Measurements from ENCODE around the gene KCNB1. TPM values are rescaled to one million over a fixed set of nuclear protein-coding genes. Genes with fewer than 3 reads are reported as not detected.

KCNB1 gene
- 2.1 TPM for total RNA-seq

GRCh38 chr20:49482621-49483017, at the start of gene KCNB1:
Gene KCNB1 (minus strand): TSS chr20:49482668. CDS start chr20:49482480, 188 bp downstream.
- H3K4me1 ChIP-seq (ENCODE audit: control insufficient read depth in 3 of 3, insufficient read depth in 3 of 3, low read length in 3 of 3), result peaks cover 13 to 30% (median 13%) of the 10 kb centered on the region in 3 donors
- H3K9ac ChIP-seq (ENCODE audit: low read depth in 1 of 3, low read length in 3 of 3), result peak within 1 kb of the TSS in 1 of 3 donors; percentile 71
- H3K36me3 ChIP-seq (ENCODE audit: control insufficient read depth in 3 of 3, insufficient read depth in 3 of 3, low read length in 3 of 3), result peaks cover 0 to 5% (median 0%) of the 10 kb centered on the region in 3 donors
- H3K4me3 ChIP-seq (ENCODE audit: low read length in 3 of 3), result peak within 1 kb of the TSS; percentile 58 to 77 (median 67)
- H3K9me3 ChIP-seq (ENCODE audit: control insufficient read depth in 3 of 3, low read length in 3 of 3), result no peaks in the 10 kb centered on the region
- H3K27ac ChIP-seq (ENCODE audit: low read depth, low read length), result no peak within 1 kb of the TSS
- H3K27me3 ChIP-seq (ENCODE audit: control insufficient read depth in 3 of 3, insufficient read depth in 3 of 3, low read length in 3 of 3), result peaks cover 0 to 5% (median 2%) of the 10 kb centered on the region in 3 donors

GRCh38 chr20:49529470-49529869, 47.0 kb upstream of the KCNB1 start:
- peaks cover 0 to 5% (median 0%) of the 10 kb centered on the region in 3 donors for H3K4me1 ChIP-seq (ENCODE audit: control insufficient read depth in 3 of 3, insufficient read depth in 3 of 3, low read length in 3 of 3)
- H3K36me3 ChIP-seq (ENCODE audit: control insufficient read depth in 3 of 3, insufficient read depth in 3 of 3, low read length in 3 of 3), result peaks cover 0 to 4% (median 2%) of the 10 kb centered on the region in 3 donors
- H3K27me3 ChIP-seq (ENCODE audit: control insufficient read depth in 3 of 3, insufficient read depth in 3 of 3, low read length in 3 of 3), result no peaks in the 10 kb centered on the region
- H3K9me3 ChIP-seq (ENCODE audit: control insufficient read depth in 3 of 3, low read length in 3 of 3), result no peaks in the 10 kb centered on the region
- no peak overlapping the region for H3K9ac ChIP-seq (ENCODE audit: low read depth in 1 of 3, low read length in 3 of 3)
- H3K27ac ChIP-seq (ENCODE audit: low read depth, low read length), result no peak overlapping the region
- H3K4me3 ChIP-seq (ENCODE audit: low read length in 3 of 3), result no peak overlapping the region

DNA sequence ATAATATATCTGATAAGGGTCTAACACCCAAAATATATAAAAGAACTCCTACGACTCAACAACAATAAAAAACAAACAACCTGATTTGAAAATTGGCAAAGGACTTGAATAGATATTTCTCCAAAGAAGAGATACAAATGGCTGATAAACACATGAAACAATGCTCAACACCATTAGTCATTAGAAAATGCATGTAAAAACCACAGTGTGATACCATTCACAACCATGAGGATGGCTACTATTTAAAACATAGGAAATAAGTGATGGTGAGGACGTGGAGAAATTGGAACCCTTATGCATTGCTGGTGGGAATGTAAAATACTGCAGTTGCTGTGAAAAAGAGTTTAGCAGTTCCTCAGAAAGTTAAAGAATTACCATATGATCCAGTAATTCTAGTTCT, 44.1 kb upstream of the KCNB1 start:
- Histone ChIP-seq H3K27ac (ENCODE audit: low read depth, low read length) (no peak overlapping the region), H3K27me3 (ENCODE audit: control insufficient read depth in 3 of 3, insufficient read depth in 3 of 3, low read length in 3 of 3) (no peaks in the 10 kb centered on the region), H3K4me3 (ENCODE audit: low read length in 3 of 3) (no peak overlapping the region), H3K4me1 (ENCODE audit: control insufficient read depth in 3 of 3, insufficient read depth in 3 of 3, low read length in 3 of 3) (peaks cover 0 to 8% (median 1%) of the 10 kb centered on the region in 3 donors), H3K9me3 (ENCODE audit: control insufficient read depth in 3 of 3, low read length in 3 of 3) (peaks cover 0 to 1% (median 0%) of the 10 kb centered on the region in 3 donors), H3K9ac (ENCODE audit: low read depth in 1 of 3, low read length in 3 of 3) (no peak overlapping the region), H3K36me3 (ENCODE audit: control insufficient read depth in 3 of 3, insufficient read depth in 3 of 3, low read length in 3 of 3) (peaks cover 0 to 10% (median 2%) of the 10 kb centered on the region in 3 donors)

- H3K27ac ChIP-seq (ENCODE audit: low read depth, low read length), result no peak overlapping the region
- peaks cover 0 to 10% (median 2%) of the 10 kb centered on the region in 3 donors for H3K36me3 ChIP-seq (ENCODE audit: control insufficient read depth in 3 of 3, insufficient read depth in 3 of 3, low read length in 3 of 3)
- H3K4me1 ChIP-seq (ENCODE audit: control insufficient read depth in 3 of 3, insufficient read depth in 3 of 3, low read length in 3 of 3), result peaks cover 0 to 12% (median 6%) of the 10 kb centered on the region in 3 donors
- H3K9ac ChIP-seq (ENCODE audit: low read depth in 1 of 3, low read length in 3 of 3), result no peak overlapping the region
- H3K27me3 ChIP-seq (ENCODE audit: control insufficient read depth in 3 of 3, insufficient read depth in 3 of 3, low read length in 3 of 3), result no peaks in the 10 kb centered on the region
- H3K9me3 ChIP-seq (ENCODE audit: control insufficient read depth in 3 of 3, low read length in 3 of 3), result peaks cover 0 to 2% (median 0%) of the 10 kb centered on the region in 3 donors
- H3K4me3 ChIP-seq (ENCODE audit: low read length in 3 of 3), result no peak overlapping the region
Measured at GRCh38 chr20:49526056-49526455, 43.6 kb upstream of the KCNB1 start.

DNA sequence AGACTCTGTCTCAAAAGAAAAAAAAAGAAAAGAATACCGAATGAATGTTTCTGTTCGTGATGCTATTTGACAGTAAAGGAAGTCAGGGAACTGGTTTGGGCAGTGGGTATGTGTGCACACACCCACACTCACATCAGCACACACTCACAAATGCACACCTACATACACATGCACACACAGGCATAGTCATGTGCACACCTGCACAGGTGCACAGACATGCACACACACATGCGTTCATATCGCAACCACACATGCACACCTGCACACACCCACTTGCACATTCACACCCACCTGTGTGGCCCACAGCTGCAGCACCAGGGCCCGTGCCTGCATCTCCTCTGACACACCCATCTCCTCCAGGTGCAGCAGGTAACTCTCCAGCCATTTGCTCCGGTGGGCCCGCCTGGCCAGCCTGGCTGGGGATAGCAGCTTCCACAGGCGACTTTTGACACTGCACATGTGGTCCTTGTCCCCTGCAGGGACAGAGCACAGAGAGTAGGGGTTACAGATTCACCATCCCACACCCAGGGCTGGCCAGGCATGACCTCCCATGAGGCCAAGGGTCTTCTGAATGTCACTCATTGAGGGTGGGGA, 41.4 kb upstream of the KCNB1 start:
- H3K27ac ChIP-seq (ENCODE audit: low read depth, low read length), result no peak overlapping the region
- H3K4me3 ChIP-seq (ENCODE audit: low read length in 3 of 3), result no peak overlapping the region

DNA sequence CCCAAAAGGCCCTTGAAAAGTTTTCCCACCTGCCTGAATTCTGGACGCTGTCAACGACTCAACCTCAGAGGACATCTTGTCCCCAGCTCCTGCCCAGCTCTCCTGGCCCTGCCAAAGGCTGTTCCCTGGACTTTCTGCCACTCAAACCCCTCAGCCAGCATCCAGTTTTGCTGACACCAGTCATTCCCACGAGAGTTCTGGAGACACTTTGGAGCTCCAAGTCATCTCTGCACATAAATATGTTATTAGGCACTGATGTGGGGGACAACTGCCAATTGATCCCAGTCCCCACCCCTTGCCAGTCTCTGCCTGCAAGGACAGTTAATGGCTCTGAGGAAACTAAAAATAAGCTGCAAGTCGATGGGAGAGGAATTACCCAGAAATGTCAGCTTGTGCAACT, 38.9 kb upstream of the KCNB1 start:
- H3K9ac ChIP-seq (ENCODE audit: low read depth in 1 of 3, low read length in 3 of 3), result no peak overlapping the region
- peaks cover 0 to 2% (median 0%) of the 10 kb centered on the region in 3 donors for H3K9me3 ChIP-seq (ENCODE audit: control insufficient read depth in 3 of 3, low read length in 3 of 3)
- peaks cover 0 to 22% (median 14%) of the 10 kb centered on the region in 3 donors for H3K4me1 ChIP-seq (ENCODE audit: control insufficient read depth in 3 of 3, insufficient read depth in 3 of 3, low read length in 3 of 3)
- H3K36me3 ChIP-seq (ENCODE audit: control insufficient read depth in 3 of 3, insufficient read depth in 3 of 3, low read length in 3 of 3), result peaks cover 0 to 10% (median 4%) of the 10 kb centered on the region in 3 donors
- H3K27me3 ChIP-seq (ENCODE audit: control insufficient read depth in 3 of 3, insufficient read depth in 3 of 3, low read length in 3 of 3), result no peaks in the 10 kb centered on the region
- no peak overlapping the region for H3K4me3 ChIP-seq (ENCODE audit: low read length in 3 of 3)
- H3K27ac ChIP-seq (ENCODE audit: low read depth, low read length), result no peak overlapping the region

More for the DNA sequence above, 41.4 kb upstream of the KCNB1 start:
- Histone ChIP-seq H3K4me1 (ENCODE audit: control insufficient read depth in 3 of 3, insufficient read depth in 3 of 3, low read length in 3 of 3) (peaks cover 0 to 12% (median 6%) of the 10 kb centered on the region in 3 donors), H3K9ac (ENCODE audit: low read depth in 1 of 3, low read length in 3 of 3) (no peak overlapping the region), H3K27me3 (ENCODE audit: control insufficient read depth in 3 of 3, insufficient read depth in 3 of 3, low read length in 3 of 3) (no peaks in the 10 kb centered on the region), H3K36me3 (ENCODE audit: control insufficient read depth in 3 of 3, insufficient read depth in 3 of 3, low read length in 3 of 3) (peaks cover 0 to 10% (median 3%) of the 10 kb centered on the region in 3 donors), H3K9me3 (ENCODE audit: control insufficient read depth in 3 of 3, low read length in 3 of 3) (peaks cover 0 to 2% (median 0%) of the 10 kb centered on the region in 3 donors)

- H3K27ac ChIP-seq (ENCODE audit: low read depth, low read length), result no peak overlapping the region
- peaks cover 0 to 6% (median 4%) of the 10 kb centered on the region in 3 donors for H3K36me3 ChIP-seq (ENCODE audit: control insufficient read depth in 3 of 3, insufficient read depth in 3 of 3, low read length in 3 of 3)
- no peak overlapping the region for H3K4me3 ChIP-seq (ENCODE audit: low read length in 3 of 3)
- H3K9me3 ChIP-seq (ENCODE audit: control insufficient read depth in 3 of 3, low read length in 3 of 3), result peaks cover 0 to 2% (median 0%) of the 10 kb centered on the region in 3 donors
- H3K27me3 ChIP-seq (ENCODE audit: control insufficient read depth in 3 of 3, insufficient read depth in 3 of 3, low read length in 3 of 3), result no peaks in the 10 kb centered on the region
- H3K4me1 ChIP-seq (ENCODE audit: control insufficient read depth in 3 of 3, insufficient read depth in 3 of 3, low read length in 3 of 3), result peaks cover 0 to 18% (median 14%) of the 10 kb centered on the region in 3 donors
- no peak overlapping the region for H3K9ac ChIP-seq (ENCODE audit: low read depth in 1 of 3, low read length in 3 of 3)
Measured at GRCh38 chr20:49519777-49520359, 37.4 kb upstream of the KCNB1 start.

GRCh38 chr20:49519212-49519712, 36.8 kb upstream of the KCNB1 start:
- Histone ChIP-seq H3K27ac (ENCODE audit: low read depth, low read length) (no peak overlapping the region), H3K4me3 (ENCODE audit: low read length in 3 of 3) (no peak overlapping the region), H3K4me1 (ENCODE audit: control insufficient read depth in 3 of 3, insufficient read depth in 3 of 3, low read length in 3 of 3) (peaks cover 0 to 19% (median 14%) of the 10 kb centered on the region in 3 donors), H3K9me3 (ENCODE audit: control insufficient read depth in 3 of 3, low read length in 3 of 3) (peaks cover 0 to 2% (median 0%) of the 10 kb centered on the region in 3 donors), H3K9ac (ENCODE audit: low read depth in 1 of 3, low read length in 3 of 3) (no peak overlapping the region), H3K27me3 (ENCODE audit: control insufficient read depth in 3 of 3, insufficient read depth in 3 of 3, low read length in 3 of 3) (no peaks in the 10 kb centered on the region), H3K36me3 (ENCODE audit: control insufficient read depth in 3 of 3, insufficient read depth in 3 of 3, low read length in 3 of 3) (peaks cover 0 to 6% (median 4%) of the 10 kb centered on the region in 3 donors)

- peaks cover 0 to 5% (median 0%) of the 10 kb centered on the region in 3 donors for H3K36me3 ChIP-seq (ENCODE audit: control insufficient read depth in 3 of 3, insufficient read depth in 3 of 3, low read length in 3 of 3)
- peaks cover 0 to 21% (median 14%) of the 10 kb centered on the region in 3 donors for H3K4me1 ChIP-seq (ENCODE audit: control insufficient read depth in 3 of 3, insufficient read depth in 3 of 3, low read length in 3 of 3)
- no peak overlapping the region for H3K27ac ChIP-seq (ENCODE audit: low read depth, low read length)
- H3K4me3 ChIP-seq (ENCODE audit: low read length in 3 of 3), result no peak overlapping the region
- H3K27me3 ChIP-seq (ENCODE audit: control insufficient read depth in 3 of 3, insufficient read depth in 3 of 3, low read length in 3 of 3), result no peaks in the 10 kb centered on the region
- no peak overlapping the region for H3K9ac ChIP-seq (ENCODE audit: low read depth in 1 of 3, low read length in 3 of 3)
- H3K9me3 ChIP-seq (ENCODE audit: control insufficient read depth in 3 of 3, low read length in 3 of 3), result peaks cover 0 to 2% (median 0%) of the 10 kb centered on the region in 3 donors
Measured at GRCh38 chr20:49518576-49518975, 36.1 kb upstream of the KCNB1 start.

DNA sequence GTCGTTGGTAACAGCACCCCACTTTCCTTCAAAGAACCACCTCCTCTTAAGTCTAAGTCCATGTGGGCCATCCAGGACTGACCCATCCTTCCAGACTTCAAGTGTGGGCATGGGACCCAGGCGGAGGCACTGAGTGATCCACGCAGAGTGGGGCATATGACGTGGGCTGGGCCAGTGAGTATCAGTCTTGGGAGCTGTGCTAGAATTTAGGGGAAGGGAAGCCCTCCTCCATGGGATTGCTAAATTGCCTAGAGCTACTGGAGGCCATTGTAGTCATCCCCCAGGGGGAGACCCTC, 35.3 kb upstream of the KCNB1 start:
- Histone ChIP-seq H3K4me3 (ENCODE audit: low read length in 3 of 3) (no peak overlapping the region), H3K36me3 (ENCODE audit: control insufficient read depth in 3 of 3, insufficient read depth in 3 of 3, low read length in 3 of 3) (peaks cover 0 to 5% (median 0%) of the 10 kb centered on the region in 3 donors), H3K27me3 (ENCODE audit: control insufficient read depth in 3 of 3, insufficient read depth in 3 of 3, low read length in 3 of 3) (no peaks in the 10 kb centered on the region), H3K4me1 (ENCODE audit: control insufficient read depth in 3 of 3, insufficient read depth in 3 of 3, low read length in 3 of 3) (peaks cover 0 to 21% (median 14%) of the 10 kb centered on the region in 3 donors), H3K27ac (ENCODE audit: low read depth, low read length) (no peak overlapping the region), H3K9me3 (ENCODE audit: control insufficient read depth in 3 of 3, low read length in 3 of 3) (peaks cover 0 to 2% (median 0%) of the 10 kb centered on the region in 3 donors), H3K9ac (ENCODE audit: low read depth in 1 of 3, low read length in 3 of 3) (no peak overlapping the region)

Measured in skeletal muscle tissue (tissue), 4 donors.